Neutrophil (primary cell): ENCODE measurements around the gene S1PR1.
"Not testable (repeated sequence)": the region's sequence is repeated elsewhere in the genome, so short reads cannot be mapped to it uniquely, and the experiment has no call there.

ENCODE experiments used
- H3K27ac ChIP-seq: fragments of 200-600 bp; sonication (generic); 2 replicates; pipeline ENCODE4 v1.5.1; 2016; ENCODE audit warnings: mild to moderate bottlenecking, moderate library complexity
- H3K27me3 ChIP-seq: fragments of 200-600 bp; sonication (generic); 2 replicates; pipeline ENCODE4 v1.6.0; 2016; ENCODE audit warnings: mild to moderate bottlenecking
- H3K36me3 ChIP-seq: fragments of 200-600 bp; sonication (generic); 2 replicates; pipeline ENCODE4 v1.5.1; 2017
- H3K4me1 ChIP-seq, 2 experiments: fragments of 200-600 bp in 1 of 2; sonication (generic) in 1 of 2; 1 replicate in 1 of 2; 2 replicates in 1 of 2; pipeline versions ENCODE4 v1.5.1 to v1.6.1; 2013 to 2016; ENCODE audit warnings: low read depth in 1 of 2, low read length in 1 of 2, mild to moderate bottlenecking in 1 of 2, moderate library complexity in 1 of 2; ENCODE audit not compliant: control insufficient read depth in 1 of 2, insufficient read depth in 1 of 2
- H3K4me3 ChIP-seq, 2 experiments: fragments of 200-600 bp in 1 of 2; sonication (generic) in 1 of 2; 1 replicate in 1 of 2; 2 replicates in 1 of 2; pipeline ENCODE4 v1.5.1; 2013 to 2016; ENCODE audit warnings: low read depth in 1 of 2, low read length in 1 of 2, mild to moderate bottlenecking in 1 of 2, moderate library complexity in 1 of 2
- H3K9me3 ChIP-seq: fragments of 200-600 bp; sonication (generic); 2 replicates; pipeline ENCODE4 v1.5.1; 2016
- TF ChIP-seq, protein P1 (sequence below): fragments of 200-600 bp; sonication (generic); IDR thresholded peaks from 2 replicates; pipeline ENCODE4 v1.5.1; 2016; ENCODE audit warnings: antibody characterized with exemption

S1PR1 gene

DNA sequence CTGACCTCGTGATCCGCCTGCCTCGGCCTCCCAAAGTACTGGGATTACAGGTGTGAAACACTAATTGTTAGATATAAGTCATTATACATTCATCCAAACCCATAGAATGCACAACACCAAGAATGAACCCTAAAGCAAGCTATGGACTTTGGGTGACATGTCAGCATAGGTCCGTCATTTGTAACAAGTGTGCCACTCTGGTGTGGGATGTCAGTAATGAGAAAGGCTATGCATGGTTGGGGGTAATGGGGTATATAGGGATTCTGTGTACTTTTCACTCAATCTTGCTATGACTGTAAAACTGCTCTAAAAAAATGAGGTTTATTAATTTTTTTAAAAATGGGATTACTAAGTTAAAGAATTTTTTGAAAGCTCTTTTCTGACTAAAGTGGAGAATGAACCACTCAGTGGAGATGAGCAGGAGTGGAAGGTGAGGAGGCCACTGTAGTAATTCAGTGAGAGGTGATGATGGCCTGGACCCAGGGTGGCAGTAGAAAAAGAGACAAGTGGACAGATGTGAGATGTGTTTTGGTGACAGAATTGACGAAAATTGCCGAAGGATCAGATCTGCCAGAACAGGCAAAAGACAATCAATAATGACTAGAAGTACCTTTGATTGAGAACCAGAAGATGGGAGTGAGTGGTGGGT lies 21.3 kb upstream of the S1PR1 start:
- no peaks in the 10 kb centered on the region for H3K9me3 ChIP-seq
- H3K27me3 ChIP-seq, result no peaks in the 10 kb centered on the region
- H3K27ac ChIP-seq, result no peak overlapping the region
- no peaks in the 10 kb centered on the region for H3K36me3 ChIP-seq
- H3K4me3 ChIP-seq, result no peak overlapping the region
- TF ChIP-seq, protein P1, sequence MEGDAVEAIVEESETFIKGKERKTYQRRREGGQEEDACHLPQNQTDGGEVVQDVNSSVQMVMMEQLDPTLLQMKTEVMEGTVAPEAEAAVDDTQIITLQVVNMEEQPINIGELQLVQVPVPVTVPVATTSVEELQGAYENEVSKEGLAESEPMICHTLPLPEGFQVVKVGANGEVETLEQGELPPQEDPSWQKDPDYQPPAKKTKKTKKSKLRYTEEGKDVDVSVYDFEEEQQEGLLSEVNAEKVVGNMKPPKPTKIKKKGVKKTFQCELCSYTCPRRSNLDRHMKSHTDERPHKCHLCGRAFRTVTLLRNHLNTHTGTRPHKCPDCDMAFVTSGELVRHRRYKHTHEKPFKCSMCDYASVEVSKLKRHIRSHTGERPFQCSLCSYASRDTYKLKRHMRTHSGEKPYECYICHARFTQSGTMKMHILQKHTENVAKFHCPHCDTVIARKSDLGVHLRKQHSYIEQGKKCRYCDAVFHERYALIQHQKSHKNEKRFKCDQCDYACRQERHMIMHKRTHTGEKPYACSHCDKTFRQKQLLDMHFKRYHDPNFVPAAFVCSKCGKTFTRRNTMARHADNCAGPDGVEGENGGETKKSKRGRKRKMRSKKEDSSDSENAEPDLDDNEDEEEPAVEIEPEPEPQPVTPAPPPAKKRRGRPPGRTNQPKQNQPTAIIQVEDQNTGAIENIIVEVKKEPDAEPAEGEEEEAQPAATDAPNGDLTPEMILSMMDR, result no peak
- H3K4me1 ChIP-seq, result no peaks in the 10 kb centered on the region

DNA sequence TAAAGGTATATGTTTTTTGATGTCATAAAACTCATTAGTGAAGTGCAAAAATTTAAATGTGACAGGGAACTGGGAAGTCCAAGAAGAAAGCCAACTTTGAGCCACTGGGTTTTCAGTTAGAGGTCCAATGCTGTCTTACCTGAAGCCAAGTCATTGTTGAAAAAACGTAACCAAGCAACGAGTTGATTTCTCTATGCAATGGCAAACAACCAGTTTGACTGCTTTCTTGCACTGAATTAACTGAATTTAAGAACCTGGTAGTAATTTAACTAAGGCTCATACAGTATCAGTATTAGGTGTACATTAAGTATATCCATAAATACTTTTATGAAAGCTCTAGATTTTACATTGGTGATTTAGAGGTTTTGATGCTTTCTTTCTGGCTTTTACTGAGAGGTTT lies 20.2 kb upstream of the S1PR1 start:
- H3K27ac ChIP-seq, result no peak overlapping the region
- H3K9me3 ChIP-seq, result no peaks in the 10 kb centered on the region
- TF ChIP-seq, protein P1, result no peak
- no peak overlapping the region for H3K4me3 ChIP-seq
- H3K4me1 ChIP-seq, result no peaks in the 10 kb centered on the region
- no peaks in the 10 kb centered on the region for H3K36me3 ChIP-seq
- H3K27me3 ChIP-seq, result no peaks in the 10 kb centered on the region

DNA sequence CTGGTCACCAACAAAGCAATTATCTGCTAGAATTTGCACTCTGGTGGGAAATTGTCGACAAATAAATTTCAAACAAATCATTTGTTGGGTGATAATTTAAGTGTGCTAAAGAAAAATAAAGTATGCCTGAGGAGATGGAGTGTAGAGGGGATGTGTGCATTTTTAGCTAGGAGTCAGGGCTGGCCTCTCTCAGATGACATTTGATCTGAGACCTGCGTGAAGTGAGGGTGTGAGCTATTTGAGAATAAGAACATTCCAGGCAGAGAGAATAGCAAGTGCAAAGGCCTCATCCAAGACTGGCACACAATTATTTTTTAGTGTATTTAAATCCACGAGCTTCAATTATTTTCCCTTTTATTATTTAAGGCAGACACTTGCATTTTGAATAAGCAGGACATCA lies 19.7 kb upstream of the S1PR1 start:
- Histone ChIP-seq H3K27me3 (no peaks in the 10 kb centered on the region), H3K36me3 (no peaks in the 10 kb centered on the region), H3K27ac (no peak overlapping the region), H3K4me3 (no peak overlapping the region), H3K4me1 (no peaks in the 10 kb centered on the region), H3K9me3 (no peaks in the 10 kb centered on the region)
- TF ChIP-seq, protein P1, result no peak

DNA sequence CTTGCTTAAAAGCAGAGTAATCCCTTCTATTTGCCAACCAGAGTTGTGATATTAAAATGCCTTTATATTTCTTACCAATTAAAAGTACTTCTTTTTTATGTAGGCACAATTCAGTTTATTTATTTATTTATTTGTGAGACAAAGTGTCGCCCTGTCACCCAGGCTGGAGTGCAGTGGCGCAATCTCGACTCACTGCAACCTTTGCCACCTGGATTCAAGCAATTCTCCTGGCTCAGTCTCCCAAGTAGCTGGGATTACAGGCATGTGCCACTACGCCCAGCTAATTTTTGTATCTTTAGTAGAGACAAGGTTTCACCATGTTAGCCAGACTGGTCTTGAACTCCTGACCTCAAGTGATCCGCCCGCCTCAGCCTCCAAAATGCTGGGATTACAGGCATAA lies 17.9 kb upstream of the S1PR1 start:
- H3K27ac ChIP-seq, H3K9me3 ChIP-seq, H3K4me1 ChIP-seq, H3K36me3 ChIP-seq, H3K27me3 ChIP-seq, H3K4me3 ChIP-seq: not testable (repeated sequence)

DNA sequence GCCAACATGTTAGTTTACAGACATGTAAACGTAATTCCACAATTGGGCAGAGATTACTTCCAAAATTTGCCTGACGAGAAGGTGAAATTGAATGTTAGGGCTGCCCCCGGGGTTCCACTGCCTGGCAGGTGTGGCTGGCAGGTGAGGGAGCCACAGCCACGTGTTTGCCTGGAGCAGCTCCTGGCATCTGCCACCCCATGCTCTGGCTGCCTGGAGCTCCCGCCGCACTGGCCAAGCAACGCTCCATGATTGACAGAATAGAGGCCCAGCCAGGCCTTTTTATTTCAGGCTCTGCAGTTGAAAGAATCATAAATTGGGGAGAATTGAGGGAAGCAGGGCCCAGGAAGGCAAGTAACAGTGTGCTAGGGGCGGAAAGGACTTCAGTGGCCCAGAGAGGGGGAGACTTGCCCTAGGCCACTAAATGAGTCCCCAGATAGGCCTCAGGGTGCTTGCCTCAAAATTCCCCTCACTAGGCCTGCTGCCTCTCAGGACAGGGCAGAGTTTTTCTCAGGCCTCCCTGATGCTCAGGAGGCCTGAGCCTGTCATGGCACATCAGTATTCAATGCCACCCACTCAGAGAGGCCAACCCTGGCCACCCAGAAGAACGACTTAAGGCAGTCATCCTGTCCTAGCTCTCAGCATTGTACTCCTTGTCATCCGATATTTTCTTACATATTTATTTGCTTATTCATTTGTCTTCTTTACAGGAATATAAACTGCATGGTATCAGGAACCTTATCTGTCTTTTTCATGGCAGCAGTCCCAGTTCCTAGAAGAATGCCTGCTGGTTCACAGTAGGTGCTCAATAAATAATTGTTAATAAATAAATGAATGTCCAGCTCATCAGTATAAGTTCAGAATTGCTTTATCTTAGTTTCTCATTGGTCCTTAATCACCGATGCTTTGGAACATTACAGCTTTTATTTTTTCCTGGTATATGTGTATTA lies 16.6 kb upstream of the S1PR1 start:
- TF ChIP-seq, protein P1, result no peak
- H3K4me1 ChIP-seq, result no peaks in the 10 kb centered on the region

DNA sequence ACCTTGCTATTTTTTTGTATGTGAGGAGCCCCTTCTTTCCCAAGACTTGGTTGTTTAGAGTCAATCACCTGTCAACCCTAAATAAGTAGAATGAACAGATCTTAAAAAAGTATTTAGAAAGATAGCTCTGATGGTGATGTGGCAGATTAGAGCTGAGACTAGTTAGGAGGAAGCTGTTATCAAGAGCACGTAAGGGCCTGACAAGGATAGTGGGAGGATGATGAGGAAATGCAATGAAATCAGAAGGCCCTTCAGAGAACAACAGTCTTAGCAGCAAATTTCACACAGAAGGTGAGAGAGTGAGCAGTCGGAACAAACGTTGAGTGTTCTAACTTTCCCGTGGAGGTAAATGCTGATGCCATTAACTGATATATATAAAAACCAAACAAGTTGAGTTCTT lies 15.9 kb upstream of the S1PR1 start:
- H3K4me1 ChIP-seq, result no peaks in the 10 kb centered on the region

More for the DNA sequence above, 16.6 kb upstream of the S1PR1 start:
- Histone ChIP-seq H3K27me3 (no peaks in the 10 kb centered on the region), H3K36me3 (no peaks in the 10 kb centered on the region), H3K4me3 (no peak overlapping the region), H3K9me3 (no peaks in the 10 kb centered on the region), H3K27ac (no peak overlapping the region)

More for the DNA sequence above, 15.9 kb upstream of the S1PR1 start:
- Histone ChIP-seq H3K27me3 (no peaks in the 10 kb centered on the region), H3K4me3 (no peak overlapping the region), H3K27ac (no peak overlapping the region), H3K9me3 (no peaks in the 10 kb centered on the region), H3K36me3 (no peaks in the 10 kb centered on the region)
- TF ChIP-seq, protein P1, result no peak
